SK-N-MC (cell line): Measurements from ENCODE around the gene SFR1.

Experiments used
- EZH2 ChIP-seq: fragments of 200-600 bp; sonication (generic); IDR thresholded peaks from one replicate; pipeline ENCODE4 v1.6.1; 2017; ENCODE audit warnings: antibody characterized with exemption
- FOXP2 ChIP-seq: optimal IDR thresholded peaks from 2 replicates; pipeline ENCODE3; 2011; ENCODE audit warnings: mild to moderate bottlenecking, moderate library complexity; ENCODE audit not compliant: insufficient read depth; ENCODE audit errors: extremely low read length, control extremely low read depth
- POLR2AphosphoS5 ChIP-seq: IDR thresholded peaks from 2 replicates; pipeline ENCODE4 v1.6.1; 2012; ENCODE audit warnings: mild to moderate bottlenecking, low read depth, low read length, borderline replicate concordance

GRCh38 chr10:104104926-104105325 is 17.0 kb upstream of the SFR1 start:
- TF ChIP-seq POLR2AphosphoS5 (no peak), EZH2 (no peak), FOXP2 (no peak)
